Stimulated activated CD8-positive, alpha-beta memory T cell treated with anti-CD3 and anti-CD28 coated beads, Interleukin-12 subunit alpha, Interleukin-12 subunit beta, amount 100 ng/mL, for 24 hours (primary cell): ENCODE data around the gene COL13A1.

ENCODE experiments used
- DNase-seq: peaks from one replicate; pipeline ENCODE4 v3.0.0-alpha.2; 2020; ENCODE audit errors: extremely low read depth

COL13A1 gene

GRCh38 chr10:69801434-69802315 lies at the start of gene COL13A1:
Gene COL13A1 (plus strand): TSS chr10:69801906. CDS start chr10:69802424, 518 bp downstream.
- no peak for DNase-seq

- DNase-seq, result no peak
Observed at GRCh38 chr10:69752479-69752878, 49.2 kb upstream of the COL13A1 start.

DNA sequence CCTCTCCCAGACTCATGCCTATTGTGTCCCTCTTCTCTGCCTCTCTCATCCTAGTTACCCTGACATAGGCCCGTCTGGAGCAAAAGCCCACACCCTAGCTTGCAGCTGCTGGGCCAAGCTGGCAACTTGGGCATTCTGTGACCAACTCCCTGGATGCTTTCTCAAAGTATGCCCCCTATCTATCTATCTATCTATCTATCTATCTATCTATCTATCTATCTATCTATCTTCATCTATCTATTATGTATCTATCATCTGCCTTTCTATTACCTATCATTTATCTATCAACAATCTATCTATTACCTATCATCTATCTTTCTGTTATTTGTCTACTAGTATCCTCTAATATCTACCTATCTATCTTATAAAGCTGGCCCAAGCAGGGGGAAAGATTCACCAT lies 45.4 kb upstream of the COL13A1 start:
- no peak for DNase-seq

- DNase-seq, result no peak
Observed at GRCh38 chr10:69757206-69757552, 44.5 kb upstream of the COL13A1 start.

- DNase-seq, result no peak
Observed at GRCh38 chr10:69757553-69758309, 44.0 kb upstream of the COL13A1 start.

- DNase-seq, result no peak
Observed at GRCh38 chr10:69758310-69758728, 43.4 kb upstream of the COL13A1 start.

DNA sequence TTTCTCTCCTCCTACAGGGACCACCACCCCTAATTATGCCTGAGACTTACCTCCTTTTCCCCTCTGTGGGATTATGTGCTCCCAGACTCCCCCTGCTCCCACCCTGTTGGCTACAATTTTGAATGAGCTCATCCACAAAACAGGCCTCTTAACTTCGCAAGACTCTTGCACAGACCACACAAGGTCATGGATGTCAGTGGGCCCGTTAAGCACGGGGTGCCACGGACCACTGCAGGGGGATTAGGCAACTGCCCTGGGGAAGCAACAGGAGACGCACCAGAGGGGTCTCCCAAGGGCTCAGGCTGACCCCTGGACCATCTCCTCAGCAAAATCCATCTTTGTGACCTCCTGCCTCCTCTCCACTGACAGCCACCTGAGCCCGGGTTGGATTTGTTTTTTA lies 42.1 kb upstream of the COL13A1 start:
- no peak for DNase-seq

GRCh38 chr10:69760072-69760471 lies 41.6 kb upstream of the COL13A1 start:
- no peak for DNase-seq

DNA sequence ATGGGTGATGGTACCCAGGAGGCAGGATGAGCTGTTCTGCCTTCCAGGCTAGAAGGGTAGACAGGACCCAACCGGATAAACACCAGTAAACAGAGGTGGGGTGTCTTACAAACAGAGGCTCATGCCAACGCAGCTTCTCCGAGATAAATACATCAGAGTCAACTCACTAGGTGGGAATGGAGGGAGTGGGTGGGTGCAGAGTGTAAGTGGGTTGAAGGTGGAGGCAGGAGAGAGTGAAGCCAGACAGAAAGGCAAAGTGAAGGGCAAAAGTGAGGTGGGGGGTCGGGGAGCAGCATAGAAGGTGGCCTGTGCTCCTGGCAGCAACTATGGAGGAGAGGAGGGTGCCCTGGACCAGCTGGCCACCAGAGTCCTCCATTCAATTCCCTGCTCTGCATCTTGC lies 40.4 kb upstream of the COL13A1 start:
- DNase-seq, result no peak

- DNase-seq, result no peak
Observed at GRCh38 chr10:69766161-69766910, 35.4 kb upstream of the COL13A1 start.

- DNase-seq, result no peak
Observed at GRCh38 chr10:69767793-69768192, 33.9 kb upstream of the COL13A1 start.

GRCh38 chr10:69768386-69768785 lies 33.3 kb upstream of the COL13A1 start:
- DNase-seq, result no peak

DNA sequence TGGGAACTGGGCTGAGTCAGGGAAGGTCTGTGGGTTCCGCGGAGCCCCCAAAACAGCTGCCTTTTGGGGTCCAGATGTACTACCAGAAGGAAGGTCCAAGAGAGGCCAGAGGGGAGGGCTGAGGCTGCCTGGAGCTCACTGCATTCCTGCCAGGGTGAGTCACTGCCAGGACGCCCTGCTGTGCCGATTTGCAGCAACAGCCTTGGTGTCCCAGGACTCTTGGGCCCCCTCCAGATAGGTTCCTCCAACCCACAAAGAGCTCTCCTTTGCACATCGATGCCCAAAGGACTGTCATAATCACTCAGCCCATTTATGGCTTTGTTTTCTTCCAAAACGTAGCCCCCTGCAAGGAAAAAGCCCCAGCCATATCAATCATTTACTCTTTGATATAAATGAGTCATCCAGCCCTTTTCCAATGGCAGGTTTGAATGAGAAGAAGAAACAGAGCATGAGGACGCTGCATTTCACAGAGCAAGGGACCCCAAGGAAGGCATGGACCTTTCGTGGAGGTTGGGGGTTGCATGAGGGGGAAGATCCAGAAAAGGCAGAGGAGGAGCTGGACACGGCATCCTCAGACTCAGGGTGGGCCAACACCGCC lies 32.2 kb upstream of the COL13A1 start:
- no peak for DNase-seq

DNA sequence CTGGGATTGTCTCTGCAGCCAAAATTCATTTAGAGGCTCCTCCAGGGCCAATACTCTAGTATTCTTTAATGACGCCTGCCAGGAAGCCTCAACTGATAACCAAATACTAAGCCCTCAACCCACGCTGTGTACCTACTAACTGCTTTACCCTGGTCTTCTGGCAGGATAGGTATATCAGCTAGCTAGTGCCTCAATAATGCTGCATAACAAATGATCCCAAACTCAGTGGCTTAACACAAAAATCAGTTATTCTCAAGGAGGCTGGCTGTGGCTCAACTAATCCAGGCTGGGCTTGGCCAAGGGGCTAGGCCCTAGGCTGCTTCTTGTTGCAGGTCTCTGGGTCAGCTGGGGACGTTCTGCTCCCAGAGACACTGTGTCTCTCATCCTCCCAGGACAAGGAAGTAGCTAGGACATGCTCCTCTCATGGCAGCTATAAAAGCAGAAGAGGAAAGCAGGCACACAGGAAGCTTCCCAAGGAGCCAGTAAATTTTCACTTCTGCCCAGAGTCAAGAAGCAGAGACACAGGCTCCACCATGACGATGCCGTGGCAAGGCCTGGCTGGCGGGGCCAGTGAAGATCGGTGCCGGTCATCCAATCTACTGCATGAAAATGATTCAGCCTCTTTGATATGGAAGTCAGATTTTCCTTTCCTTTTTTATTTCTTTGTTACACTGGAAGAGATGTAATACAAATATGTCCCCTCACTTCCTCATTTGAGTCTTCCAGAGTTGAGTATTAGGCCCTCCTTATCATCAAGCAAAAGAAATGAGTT lies 28.6 kb upstream of the COL13A1 start:
- DNase-seq, result no peak

DNA sequence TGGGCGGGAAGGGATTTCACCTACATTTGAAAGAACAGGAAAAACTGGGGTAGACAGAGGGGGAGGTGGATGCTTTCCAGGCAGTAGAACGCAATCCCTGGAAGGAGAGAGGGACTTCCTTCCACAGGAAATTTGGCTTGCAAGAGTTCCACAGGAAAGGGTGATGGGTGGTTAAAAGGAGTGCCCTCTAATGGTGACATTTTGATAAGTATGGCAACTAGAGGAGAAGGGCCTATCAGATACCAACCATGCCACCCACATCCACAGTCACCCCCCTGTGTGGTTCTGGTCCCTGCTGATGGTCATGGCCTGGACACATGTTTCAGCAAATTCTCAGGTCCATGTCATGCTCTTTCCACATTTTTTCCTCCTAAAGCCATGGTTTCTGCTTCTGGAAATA lies 27.1 kb upstream of the COL13A1 start:
- DNase-seq, result no peak

DNA sequence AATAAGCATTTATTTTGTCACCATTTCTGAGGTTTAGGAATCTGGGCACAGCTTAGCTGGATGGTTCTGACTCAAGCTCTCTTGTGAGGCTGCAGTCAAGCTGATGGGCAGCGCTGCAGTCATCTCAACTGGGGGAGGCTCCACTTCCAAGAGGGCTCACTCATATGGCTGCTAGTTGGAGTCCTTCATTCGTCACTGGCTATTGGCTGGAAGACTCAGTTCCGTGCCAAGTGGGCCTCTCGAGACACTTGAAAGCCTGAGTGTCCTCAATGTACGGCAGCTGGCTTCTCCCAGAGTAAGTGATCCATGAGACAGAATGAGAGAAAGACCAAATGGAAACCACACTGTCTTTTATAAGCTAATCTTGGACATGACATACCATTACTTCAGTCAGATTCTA lies 21.6 kb upstream of the COL13A1 start:
- DNase-seq, result no peak

DNA sequence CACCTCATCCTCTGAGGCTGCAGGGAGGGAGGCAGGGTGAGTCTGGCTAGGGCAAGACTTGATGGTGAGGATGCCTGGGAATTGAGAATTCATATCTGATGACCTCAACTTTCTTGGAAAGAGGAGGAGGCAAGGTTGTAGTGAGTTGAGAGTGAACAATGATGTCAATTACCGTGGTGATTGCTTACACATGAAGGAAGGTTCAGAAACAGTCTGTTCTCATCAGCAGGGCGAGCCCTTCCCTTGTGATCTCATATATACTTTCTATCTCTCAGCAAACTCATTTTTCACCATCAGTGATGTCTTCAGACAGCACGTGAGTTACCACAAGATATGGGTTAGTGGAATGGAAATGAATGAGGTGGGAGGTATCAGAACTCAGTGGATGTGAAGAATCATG lies 20.1 kb upstream of the COL13A1 start:
- DNase-seq, result no peak

GRCh38 chr10:69783515-69783914 lies 18.2 kb upstream of the COL13A1 start:
- no peak for DNase-seq

GRCh38 chr10:69786791-69787190 lies 14.9 kb upstream of the COL13A1 start:
- DNase-seq, result no peak

DNA sequence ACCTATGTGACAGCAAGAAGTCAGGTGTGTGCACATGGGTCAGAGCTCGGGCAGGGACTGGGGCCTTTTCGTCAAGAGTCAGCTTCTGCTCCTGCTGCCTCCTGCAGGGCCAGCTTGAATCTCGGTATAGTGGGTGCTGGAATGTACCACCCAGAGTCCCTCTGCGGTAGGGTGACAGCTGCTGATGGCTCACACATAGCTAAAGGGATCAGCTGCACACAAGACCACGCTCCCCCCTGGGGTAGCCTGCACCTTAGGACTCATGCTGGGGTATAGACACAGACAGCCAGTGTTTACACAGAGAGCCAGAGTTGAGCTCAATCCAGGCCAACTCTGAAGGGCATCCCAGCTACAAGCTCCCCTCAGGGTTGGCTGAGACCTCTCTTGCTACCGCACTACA lies 14.0 kb upstream of the COL13A1 start:
- DNase-seq, result no peak

- no peak for DNase-seq
Observed at GRCh38 chr10:69789164-69789576, 12.5 kb upstream of the COL13A1 start.
